GM12873 (cell line): Measurements from ENCODE around the gene FTO.

Source experiments
- CTCF ChIP-seq: IDR thresholded peaks from 2 replicates; pipeline ENCODE4 v1.5.1; 2012; ENCODE audit warnings: low read depth, mild to moderate bottlenecking, moderate library complexity, low read length, control low read depth; ENCODE audit not compliant: insufficient read depth; ENCODE audit errors: missing control alignments

The FTO gene

GRCh38 chr16:53817812-53818550 is 114.0 kb downstream of the FTO start:
- no peak for TF ChIP-seq CTCF

- TF ChIP-seq CTCF: no peak
Observed at GRCh38 chr16:53821487-53821886, 117.5 kb downstream of the FTO start.

DNA sequence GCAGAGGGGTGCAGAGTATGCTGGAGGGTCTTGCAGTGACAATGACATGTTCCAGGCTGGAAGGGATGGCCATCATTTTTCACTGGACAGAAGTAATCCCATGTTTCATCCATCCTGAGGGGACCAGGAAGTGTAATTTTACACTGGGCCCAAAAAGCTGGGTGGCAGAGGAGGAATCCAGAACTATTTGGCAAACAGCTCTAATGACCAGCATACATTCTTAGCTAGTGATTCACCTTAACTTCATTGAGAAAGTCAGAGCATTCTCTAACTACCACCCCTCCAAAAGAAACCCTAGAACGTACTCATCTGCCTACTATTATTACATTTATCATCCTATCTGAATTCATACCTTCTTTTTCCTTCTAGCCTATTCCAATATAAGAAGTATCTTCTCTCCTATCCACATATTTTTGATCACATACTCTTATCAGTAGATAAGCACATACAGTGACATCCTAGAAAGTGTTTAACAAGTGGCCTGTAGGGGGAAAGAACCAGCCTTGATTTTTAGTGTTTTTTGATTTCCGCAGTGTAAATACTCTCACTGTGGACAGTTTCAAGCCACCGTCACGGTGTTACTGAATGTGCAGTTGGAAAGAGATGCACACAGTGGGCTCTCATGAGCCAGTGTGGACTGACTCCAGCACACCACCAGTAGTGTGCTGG is 118.1 kb downstream of the FTO start:
- TF ChIP-seq CTCF: no peak

DNA sequence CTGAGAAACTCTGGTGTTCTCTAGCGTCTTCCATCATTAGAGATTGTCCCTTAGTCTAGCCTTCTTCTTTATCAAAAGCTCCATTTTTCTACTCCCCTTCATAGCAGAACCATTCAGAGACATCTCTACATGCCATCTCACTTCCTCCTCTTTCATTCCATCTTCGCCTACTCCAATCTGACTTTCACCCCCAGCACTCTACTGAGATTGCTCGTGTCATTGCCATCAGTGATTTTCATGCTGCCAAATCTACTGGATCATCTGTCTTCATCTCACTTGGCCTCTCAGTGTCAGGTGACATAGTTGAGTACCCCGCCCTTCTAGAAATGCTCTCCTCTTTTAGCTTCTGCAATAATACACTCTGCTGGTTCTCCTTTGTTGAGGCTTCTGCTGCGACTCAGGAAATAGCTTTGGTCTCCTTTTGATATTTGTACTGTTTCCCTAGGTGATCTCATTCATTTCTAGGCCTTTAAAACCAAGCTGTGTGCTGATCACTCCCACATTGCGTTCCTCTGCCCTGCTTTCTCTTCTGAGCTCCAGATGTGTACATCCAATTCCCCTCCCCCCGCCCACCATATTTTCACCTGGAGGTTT is 119.1 kb downstream of the FTO start:
- no peak for TF ChIP-seq CTCF

- no peak for TF ChIP-seq CTCF
Observed at GRCh38 chr16:53826658-53827057, 122.7 kb downstream of the FTO start.

- no peak for TF ChIP-seq CTCF
Observed at GRCh38 chr16:53827741-53828140, 123.8 kb downstream of the FTO start.

DNA sequence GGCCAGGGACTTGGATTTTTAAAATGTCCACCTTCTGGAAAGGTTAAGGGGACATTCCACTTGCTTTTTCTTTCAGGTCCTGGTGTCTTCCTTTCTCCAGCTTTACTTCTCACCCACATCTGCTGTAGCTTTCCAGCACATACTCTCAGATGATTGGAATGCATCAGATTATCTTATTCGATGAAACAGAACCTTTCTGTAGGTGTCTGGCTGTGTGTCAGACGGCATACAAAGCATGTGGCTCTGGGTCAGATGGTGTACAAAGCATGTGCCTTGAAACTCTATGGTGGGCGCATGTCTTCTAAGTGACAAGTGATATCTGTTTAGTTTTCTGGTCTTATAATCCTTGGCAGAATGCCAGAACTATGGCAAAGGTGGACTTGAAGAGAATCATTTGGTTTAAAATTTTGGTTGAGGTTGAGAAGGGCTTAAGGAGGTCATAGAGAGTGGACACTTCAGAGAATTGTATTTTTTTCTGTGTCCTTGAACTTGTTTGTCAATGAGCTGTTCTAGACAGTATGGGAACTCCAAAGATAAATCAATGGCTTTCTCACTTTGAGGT is 125.3 kb downstream of the FTO start:
- TF ChIP-seq CTCF: no peak
